Activated CD4-positive, alpha-beta T cell treated with anti-CD3 and anti-CD28 coated beads, Interleukin-2, amount 50 U/mL, for 1 hour (primary cell): Measurements from ENCODE around the gene ABHD12B.
"Not testable (repeated sequence)": the region's sequence is repeated elsewhere in the genome, so short reads cannot be mapped to it uniquely, and the experiment has no call there.

Experiments
- DNase-seq: peaks from one replicate; pipeline ENCODE4 v3.0.0-alpha.2; 2020

ABHD12B gene

GRCh38 chr14:50937325-50937724 lies 65.5 kb downstream of the ABHD12B start:
- DNase-seq = no peak

- no peak for DNase-seq
These were observed 65.9 kb downstream of the ABHD12B start for GRCh38 chr14:50937800-50938199.

DNA sequence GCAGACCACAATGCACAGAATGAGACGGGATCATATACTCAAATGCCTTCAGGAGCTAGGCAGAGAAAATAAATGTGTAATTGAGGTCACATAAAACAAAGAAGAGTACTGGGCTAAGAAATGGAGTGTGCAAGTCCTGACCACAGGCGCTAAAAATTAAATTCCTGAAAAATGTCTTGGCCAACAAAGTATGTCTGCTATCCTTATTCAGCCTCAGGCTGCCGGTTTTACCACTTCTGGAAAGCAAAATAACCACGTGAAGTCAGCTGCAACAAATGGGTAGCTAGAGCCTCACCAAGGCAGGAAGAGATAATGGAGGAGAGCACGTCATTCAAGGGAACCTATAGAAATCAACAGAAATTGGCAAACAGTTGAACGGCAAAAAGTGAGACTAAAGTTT lies 69.3 kb downstream of the ABHD12B start:
- no peak for DNase-seq

GRCh38 chr14:50941638-50942037 lies 69.8 kb downstream of the ABHD12B start:
- DNase-seq = not testable (repeated sequence)

- no peak for DNase-seq
These were observed 71.5 kb downstream of the ABHD12B start for GRCh38 chr14:50943261-50943942.

- DNase-seq = no peak
These were observed 72.2 kb downstream of the ABHD12B start, which contains the start of gene PYGL for GRCh38 chr14:50943943-50944646. Gene PYGL, minus strand, starts transcription at chr14:50944483. Its CDS starts 80 bp downstream, at chr14:50944403.

DNA sequence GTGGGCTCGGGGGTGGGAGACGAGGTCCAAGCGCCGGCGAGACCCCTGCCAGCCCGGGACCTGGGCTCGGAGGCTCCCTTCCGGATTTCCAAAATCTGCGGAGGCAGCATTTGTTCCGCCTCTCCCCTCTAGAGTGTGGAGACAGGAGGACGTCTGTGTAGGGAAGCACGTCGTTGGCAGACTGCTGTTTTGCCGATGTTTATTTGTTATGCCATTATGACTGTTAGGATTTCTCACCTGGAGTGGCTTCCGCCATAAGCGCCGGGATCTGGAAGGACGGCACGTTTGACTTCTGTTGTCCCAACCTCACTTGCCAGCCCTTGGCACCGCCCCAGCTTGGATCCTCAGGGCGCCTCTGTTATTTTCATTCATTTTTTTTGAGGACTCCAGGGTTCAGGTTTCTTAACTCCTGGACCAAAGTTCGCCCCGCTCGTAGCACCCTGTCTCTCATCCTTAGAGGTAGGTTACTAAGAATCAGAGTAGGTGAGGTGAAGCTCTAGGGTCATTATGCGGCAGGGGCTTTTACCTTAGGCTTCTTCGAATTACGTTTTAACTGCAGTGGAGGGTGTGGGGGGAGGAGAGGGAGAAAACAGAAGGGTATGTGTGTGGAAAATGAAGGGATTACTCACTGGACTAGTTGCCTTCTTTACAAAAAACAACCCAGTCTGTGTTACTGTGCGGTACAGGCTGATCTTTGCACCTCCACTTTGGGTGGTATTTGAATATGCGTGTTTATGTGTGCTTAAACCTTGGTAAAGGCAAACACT lies 73.0 kb downstream of the ABHD12B start:
- no peak for DNase-seq

DNA sequence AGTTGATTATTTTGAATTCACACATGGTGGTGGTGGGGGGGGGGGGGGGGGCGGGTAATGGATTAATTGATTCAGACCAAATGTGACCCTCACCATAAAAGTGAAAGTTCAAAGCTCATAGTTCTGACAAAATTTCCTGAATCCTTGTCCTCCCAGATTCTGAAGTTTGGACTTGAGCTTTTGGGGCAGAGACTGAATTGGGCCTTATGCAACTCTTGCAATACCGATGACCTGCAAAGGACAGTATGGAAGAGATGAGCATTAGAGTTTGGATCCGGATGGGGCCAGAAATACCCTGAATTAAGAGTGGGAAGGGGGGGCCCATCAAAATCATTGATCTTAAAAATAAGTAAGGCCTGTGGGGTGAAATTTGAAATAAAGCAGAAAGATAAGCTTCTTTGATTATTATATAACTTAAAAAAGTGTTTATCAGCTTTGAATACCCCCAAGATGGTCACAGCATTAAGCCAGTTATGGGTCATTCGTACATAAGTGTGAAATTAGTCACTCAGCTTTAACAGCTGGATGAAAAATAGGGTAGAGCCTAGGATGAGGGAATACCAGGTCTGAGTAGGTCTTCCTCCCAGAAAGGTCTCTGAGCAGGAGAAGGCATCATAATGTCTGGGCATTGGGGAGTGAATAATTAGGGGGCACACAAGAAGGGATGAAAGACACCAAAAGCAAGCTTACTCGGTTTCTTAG lies 74.5 kb downstream of the ABHD12B start:
- no peak for DNase-seq

- no peak for DNase-seq
These were observed 75.6 kb downstream of the ABHD12B start for GRCh38 chr14:50947446-50947845.

DNA sequence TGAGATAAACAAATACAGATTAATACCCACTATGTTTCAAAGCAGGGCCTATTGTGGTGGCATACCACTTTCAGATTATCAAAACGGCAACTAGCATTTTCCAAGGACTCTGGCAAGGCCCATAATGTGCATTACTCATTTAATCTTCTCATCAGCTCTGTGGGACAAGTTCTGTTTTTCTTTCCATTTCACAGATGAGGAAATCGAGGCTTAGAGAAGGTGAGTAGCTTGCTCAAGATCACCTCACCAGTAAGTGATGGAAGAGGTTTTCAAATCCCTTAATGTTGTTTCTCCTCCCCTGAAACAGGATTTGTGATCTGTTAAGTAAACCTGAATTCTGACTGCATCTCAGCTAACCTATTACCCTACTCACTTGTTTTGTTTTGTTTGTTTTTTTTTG lies 76.4 kb downstream of the ABHD12B start:
- no peak for DNase-seq

- no peak for DNase-seq
These were observed 79.2 kb downstream of the ABHD12B start for GRCh38 chr14:50951032-50951431.

DNA sequence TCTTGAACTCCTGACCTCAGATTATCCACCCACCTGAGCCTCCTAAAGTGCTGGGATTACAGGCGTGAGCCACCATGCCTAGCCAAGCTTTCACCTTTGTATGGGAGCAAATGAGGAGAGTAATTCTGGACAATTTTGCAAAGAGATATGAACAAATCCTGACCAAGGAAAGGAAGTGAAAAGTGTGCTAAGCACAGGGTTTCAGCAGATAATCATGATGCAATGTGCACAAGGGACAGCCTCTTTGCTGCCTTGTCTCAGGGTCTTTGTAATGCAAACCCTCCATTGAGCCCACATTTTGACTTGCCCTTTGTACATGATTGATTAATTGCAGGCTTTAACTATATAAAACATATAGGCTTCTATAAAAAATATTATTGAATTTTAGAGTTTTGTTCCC lies 81.6 kb downstream of the ABHD12B start:
- no peak for DNase-seq
